GM18511 (cell line): ENCODE data around the gene PQBP1.

Experiments used
- ATAC-seq: cut with Tn5 transposase; IDR thresholded peaks from one replicate; pipeline ENCODE4 v1.9.1; 2021; ENCODE audit warnings: mild to moderate bottlenecking, moderate library complexity; ENCODE audit not compliant: unreplicated experiment

Gene PQBP1

DNA sequence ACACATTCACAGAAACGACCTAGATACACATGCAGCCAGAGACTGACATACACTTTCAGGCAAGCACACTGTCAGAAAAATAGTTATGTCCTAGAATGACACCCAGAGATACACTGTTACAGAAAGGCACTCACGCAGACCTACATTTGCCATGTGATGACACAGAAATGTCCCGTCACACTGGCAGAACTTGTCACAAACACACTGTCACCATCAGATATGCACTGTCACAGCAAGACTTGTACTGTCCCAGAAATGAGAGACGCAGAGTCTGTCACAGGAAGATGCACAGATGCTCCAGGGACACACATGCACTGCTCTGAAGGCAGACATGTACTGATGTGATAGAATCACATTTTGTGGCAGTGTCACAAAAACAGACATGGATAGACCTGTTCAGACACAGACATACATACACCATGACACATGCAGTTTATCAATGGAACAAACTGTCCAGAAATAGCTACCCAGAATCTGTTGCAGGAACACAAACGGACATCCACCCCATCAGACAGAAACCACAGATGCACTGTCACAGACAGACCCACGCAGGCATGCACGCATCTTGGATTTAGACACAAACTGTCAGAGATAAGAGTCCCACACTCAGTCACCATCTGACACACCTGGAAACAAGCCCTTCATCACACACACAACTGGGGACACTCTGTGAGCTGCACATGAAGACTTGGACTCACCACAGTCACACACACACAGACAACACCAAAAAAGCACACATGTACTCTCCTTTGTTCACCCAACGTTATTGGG lies 22.4 kb downstream of the PQBP1 start:
- no peak for ATAC-seq

DNA sequence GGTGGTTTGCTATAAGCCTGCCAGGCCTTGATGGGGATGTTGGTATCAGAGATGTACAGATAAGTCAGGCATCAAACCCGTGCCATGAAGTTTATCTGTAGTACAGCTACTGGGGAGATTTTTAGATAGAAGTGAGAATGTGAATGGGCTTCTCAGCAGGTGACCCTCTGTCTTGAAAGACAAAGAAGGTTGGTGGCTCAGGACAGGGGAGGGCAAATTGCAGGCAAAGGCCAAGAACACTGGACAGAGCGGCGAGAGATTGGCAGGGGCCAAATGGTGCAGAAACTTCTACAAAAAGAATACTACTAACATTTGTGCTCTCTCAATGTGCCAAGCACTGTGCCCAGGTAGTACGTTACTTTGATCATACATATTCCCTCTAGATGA lies 23.0 kb downstream of the PQBP1 start:
- ATAC-seq = no peak

DNA sequence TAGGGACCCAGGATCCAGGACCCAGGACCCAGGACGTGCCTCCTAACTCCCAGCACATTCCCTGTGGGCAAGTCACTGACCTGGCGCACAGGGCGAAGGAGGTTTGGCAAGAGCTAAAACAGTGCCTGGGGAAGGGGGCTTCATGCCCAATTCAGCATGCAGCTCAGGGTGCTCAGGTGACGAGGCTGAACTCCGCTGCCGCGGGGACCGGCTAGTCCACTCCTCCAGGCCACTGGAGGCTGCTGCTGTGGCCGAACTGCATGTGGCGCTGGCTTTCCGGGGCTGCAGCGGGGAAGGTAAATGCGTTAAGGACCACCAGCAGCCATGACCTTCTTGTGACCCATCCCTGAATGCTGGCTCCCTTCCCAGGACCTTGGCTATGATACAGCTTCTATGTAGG lies 26.0 kb downstream of the PQBP1 start:
- ATAC-seq = no peak

DNA sequence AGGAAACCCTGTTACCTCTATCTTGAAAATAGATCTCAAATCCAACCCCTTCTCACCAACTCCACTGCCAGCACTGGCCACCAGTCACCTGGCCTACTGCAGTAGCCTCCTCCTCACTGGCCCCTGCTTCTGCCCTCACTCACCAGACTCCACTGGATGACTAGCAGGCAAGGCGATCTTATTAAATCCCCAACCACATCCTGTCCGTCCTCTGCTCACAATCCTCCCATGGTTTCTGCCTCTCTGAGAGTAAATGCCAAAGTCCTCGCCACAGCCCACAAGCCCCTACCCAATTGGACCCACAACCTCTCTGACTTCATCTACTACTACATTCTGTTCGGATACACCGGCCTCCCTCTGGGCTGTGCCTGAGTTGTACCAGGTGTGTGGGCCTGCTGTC lies 26.5 kb downstream of the PQBP1 start:
- ATAC-seq = no peak

DNA sequence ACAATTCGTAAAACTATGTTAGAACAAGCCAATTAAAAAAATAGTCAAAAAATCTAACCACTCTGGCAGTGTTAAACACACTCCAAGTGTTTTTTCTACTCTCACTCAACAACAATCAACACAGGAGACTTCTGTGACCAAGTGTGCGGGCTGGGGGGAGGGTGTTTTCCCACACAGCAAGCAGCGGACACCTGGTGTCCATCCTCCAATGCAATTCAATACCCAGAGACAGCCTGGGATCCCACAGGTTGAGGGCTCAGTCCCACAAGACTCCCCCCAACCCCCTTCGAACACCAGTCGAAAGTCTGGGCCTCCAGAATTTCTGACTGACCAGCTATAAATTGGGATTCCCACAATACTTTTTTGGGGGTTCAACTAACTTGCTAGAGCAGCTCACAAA lies 29.4 kb downstream of the PQBP1 start:
- ATAC-seq = no peak

DNA sequence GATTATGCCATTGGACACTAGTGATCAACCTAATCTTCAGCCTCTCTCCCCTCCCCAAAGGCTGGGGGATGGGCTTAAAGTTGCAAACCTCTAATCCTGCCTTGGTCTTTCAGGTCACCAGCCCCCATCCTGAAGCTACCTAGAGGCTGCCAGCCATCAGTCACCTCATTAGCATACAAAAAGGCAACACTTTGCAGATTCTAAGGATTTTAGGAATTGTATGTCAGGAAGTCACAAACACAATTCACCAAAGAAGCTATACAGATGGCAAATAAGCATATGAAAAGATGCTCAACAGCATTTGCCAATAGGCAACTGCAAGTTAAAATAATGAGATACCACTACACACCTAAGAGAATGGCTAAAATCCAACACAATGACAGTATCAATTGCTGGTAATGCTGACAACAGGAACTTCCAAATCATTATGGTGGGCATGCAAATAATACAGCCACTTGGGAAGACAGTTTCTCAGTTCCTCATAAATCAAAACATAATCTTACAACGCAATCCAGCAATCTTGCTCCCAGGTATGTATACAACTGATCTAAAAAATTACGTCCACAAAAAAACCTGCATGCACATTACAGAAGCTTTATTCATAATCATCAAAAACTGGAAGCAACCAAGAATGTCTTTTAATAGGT lies 30.1 kb downstream of the PQBP1 start:
- ATAC-seq = no peak

DNA sequence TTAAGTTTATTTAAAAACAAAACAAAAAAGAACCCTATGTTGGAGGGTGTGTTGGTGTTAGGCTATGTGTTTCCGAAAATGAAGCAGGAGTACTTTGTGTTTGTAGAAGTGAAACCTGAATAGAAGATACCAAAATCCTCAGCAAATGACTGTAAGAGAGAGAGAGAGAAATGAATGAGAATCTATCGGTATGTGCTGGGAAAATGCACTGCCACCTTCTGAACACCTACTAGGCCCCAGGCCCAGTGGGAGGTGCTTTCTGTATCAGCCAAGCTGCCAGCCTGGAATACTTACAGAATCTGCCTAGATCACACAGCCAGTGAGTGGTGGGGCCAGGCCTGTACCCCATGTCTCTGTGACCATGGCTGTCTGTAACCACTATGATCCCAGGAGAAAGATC lies 36.0 kb downstream of the PQBP1 start:
- no peak for ATAC-seq

DNA sequence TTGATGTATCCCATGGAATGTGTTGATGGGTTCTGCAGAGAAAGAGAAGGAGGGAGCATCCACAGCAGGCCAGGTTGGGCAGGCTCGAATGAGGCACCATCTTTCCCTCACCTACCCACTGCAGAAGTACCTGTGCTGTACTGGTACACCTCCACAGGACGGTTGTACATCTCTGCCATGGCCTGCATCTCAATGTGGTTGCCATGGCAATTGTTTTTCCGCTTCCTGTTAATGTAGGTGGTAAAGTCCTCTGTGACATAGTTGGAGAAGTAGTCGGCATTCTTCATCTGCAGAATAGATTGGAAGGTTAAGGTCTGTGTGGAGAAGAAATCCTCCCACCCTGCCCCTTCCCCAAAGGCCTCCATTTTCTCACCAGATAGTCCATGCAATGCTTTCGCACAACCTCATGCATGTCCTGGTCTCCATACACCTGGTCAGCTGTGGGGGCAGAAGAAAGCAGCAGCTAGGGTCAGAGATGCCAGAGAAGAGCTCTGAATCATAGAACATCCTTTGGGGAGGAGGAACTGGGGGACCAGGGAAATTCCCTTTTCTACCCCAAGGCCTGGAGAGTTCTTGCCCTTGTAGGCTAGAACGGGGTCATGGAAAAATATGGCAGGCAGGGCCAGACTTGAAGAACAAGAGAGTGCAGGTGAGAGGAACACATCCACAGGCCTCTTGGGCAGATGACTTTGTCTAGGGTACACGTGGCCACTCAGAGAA lies 37.0 kb downstream of the PQBP1 start:
- ATAC-seq = no peak

DNA sequence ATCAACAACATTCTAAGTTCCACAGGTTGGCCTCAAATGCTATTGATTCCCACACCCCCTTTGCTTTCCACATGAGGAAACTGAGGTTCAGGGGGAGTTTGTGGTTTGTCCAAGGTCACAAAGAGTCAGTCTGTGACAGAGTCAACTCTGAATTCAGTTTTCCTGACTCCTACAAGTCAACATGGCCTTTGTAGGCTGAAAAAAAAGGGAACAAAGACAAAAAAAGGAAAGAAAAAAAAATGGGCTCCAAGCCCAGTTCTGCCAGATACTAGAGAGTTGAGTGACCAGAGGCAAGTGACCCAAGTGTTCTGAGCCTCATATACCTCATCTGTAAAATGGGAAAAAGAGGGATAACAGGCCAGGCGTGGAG lies 37.6 kb downstream of the PQBP1 start:
- no peak for ATAC-seq

DNA sequence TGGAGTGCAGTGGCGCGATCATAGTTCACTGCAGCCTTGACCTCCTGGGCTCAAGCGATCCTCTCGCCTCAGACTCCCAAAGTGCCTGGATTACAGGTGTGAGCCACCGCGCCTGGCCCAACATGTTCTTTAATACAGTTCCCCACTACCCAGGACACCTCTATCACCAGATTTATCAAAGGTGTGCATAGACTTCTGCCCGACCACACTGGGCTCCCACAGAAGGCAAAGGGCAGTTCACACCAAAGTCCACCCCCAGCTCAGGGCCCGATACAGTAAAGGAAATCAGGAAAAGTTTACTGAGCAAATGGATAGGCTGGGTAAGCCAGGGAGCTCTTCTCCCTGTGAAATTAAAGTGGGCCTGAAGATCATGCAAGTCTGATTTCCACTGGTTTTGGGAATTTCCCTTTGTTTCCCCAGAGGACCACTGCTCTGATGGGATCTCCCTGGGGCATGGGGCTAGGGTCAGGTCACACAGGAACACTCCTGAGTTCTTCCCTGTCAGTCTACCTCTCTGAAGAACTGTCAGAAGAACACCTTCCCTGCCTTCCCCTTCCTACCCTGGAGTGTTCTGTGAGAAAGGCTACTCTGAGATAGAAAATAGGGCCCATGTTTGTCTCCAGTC lies 38.8 kb downstream of the PQBP1 start:
- no peak for ATAC-seq

DNA sequence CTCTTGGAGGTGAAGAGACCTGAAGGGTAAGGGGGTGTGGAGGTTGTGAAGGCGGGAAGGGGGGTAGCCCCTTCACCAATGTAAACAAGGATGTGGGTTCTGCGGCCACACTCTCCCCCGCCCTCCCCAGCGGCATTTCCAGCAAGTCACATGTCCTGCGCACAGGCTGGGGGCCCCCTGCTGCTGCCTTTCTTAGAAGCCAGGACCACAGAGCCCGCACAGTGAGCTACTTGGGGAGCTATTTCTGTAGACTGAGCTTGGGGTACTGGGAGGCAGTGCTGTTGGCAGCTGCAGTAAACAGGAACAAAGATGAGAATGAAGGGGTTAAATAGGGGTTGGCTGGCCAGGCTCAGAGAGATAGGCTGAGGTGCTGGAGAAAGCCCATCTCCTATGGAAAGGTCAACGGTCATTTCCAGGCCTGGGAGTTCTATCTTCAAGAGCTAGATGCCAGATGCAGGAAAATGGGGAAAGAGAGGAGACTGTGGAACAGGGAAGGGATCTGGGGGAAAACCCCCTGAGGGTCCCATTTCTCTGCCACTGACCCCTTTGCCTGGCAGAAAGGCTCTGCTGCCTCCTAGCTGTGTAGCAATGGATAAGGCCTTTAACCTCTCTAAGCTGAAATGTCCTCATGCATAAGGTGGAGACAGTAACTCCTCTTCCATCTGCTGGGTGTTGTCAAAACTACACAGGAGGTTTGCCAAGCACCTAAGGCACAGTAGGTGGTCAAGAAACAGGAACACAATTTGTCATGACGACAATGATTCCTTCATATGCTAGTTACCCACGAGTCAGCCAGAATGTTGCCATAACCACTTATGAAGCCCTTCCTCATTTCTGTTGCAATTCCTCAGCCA lies 39.6 kb downstream of the PQBP1 start:
- peak; percentile 71 for ATAC-seq

DNA sequence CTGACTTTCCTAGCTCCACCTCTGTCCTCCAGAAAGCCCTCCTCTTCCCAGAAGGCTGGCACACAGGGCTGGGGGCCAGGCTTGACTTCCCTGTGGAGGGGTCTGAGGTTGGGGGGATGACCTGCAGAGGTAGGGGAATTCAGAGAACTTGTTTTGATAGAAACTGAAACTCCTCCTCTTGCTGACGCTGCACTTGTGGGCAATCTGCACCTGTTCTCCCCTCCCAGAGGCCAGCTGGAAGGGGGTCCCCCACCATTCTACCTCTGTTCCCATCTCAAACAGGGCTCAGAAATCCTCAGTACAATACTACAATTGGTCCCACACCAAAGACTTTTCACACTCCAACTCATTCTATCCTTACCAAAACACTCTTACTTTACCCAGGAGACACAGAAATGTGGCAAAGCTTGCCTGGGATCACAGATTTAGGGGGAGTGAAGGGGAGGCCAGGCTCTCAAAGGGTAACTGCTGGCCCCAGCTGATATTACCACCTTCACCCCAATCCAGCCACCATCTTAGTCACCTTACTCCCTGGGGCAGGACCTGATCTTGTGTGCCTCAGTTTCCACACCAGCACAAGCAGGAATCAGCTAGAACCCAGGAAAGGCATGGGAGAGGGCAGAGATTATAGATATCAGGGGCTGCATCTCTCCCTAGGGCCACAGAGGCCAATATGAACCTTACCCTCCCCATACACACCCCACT lies 41.1 kb downstream of the PQBP1 start:
- peak; percentile 52 for ATAC-seq

DNA sequence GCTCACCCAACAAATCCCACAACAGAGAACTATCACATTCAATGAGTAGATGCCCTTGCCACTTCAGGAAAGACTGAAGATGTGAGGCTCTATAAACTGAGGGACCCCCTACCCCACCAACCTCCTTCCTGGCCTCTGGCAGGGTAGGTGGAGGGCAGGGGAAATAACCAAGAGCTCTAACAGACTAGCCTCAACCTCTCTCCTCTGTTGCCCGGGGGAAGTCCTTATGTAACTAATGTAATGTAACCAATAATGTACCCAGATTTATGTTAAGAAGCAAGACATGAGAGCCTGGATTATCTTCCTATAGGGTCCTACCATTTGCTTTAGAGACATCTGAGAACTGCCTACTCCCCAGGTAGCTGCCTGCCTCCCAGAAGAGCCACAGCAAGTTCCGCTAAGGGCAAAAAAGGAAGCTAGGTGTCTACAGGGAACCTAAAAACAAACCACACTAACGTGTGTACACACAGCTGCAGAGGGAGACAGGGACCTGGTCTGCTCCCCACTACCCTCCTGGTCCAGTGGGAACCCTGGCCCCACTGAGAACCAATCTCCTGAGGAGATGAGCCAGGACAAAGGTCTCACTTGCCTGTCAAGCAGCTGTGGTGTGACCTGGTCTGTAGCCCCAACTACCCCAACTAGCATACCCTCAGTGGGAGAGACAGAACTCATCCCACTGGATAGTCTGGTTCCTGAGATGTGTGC lies 41.9 kb downstream of the PQBP1 start:
- ATAC-seq = no peak

DNA sequence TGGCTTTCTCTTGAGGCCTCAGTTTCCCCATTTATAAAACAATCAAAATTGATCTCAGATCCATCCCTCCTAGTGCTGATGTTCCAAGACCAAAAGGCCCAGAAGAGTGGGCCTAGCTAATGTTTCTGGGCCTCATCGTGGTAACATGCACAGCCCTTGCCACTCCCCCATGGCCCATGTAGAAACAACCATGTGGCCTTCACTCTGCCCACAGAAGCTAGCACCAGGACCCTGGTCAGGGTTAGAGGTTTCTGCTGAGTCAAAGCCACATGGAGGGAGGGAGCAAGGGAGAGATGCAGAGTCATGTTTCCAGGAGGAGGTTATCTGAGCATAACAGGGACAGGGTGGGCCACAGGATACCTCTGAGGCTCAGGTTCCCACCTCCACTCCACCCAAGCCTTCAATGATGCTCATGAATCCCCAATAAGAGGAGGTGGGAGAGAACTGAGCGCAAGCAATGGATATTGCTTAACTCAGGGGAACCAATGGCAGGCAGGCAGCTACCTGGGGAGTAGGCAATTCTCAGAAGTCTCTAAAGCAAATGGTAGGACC lies 42.8 kb downstream of the PQBP1 start:
- ATAC-seq = no peak

DNA sequence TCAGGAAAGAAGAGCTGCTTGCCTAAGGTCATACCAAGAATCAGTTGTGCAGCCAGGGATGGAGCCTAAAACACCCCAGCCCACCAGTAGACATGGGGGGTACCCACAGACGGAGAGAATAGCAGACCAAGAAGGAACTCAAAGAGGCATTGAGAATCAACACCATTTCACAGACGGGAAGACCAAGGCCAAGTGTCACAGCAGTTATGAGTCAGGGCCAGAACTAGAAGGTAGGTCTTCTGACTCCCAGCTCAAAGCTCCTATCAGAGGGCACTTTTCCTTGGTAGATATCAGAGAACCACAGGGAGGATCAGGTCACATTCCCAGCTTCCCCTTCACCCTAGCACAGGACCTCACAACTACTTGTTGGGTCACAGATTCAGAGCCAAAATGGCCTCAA lies 45.2 kb downstream of the PQBP1 start:
- no peak for ATAC-seq

DNA sequence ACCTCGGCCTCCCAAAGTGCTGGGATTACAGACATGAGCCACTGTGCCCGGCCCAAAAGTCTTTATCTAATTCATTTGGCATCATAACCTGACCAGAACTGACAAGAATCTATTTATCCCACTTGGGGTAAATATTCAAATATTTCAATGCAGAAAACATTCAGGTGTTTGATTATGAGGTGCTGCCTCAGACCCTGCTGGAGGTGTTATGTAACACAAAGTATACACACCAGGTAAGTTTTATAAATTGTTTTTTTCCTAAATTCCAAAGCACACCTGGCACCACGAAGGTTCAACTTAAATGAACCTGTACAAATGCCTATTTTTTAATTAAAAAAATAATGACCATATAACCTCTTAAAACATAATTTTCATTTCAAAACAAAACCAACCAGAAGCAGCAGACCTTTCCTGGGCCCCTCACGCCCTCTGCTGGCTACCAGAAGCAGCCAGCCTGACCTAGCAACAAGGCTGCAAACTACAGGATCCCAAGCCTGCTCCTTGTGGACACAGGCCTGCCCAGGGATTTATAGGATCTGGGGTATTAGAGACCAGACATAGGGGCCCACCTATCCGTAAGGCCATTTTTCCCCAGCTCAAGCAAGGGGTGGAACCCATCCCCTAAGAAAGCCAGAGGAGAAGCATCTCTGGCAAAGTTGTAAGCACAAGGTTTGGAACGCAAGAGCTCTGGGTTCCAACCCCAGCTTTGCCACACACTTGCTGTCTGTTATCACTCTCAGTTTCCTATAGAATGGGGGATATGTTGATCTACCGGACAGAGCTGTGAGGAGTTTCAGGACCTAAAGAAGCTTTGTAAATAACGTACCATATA lies 48.0 kb downstream of the PQBP1 start:
- no peak for ATAC-seq

DNA sequence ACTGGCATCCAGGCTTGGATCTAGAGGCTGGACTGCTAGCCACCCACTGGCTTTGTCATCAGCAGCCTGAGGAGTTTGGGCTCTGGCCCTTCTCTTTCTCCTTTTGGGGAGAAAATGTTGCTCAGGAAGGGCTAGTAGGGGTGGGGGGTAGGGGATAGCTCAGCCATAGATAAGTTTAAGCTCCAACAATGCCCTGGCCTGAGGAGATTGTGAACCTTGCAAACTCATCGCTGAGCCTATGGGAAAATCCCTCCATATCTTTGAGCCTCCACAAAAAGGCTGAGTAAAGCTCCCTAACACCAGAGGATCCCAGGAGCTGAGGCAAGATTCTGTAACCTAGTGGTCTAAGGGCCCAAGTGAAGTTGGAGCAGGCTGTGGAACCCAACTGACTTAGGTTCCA lies 50.9 kb downstream of the PQBP1 start:
- no peak for ATAC-seq
